Body of pancreas (tissue), 4 donors: ENCODE measurements around the gene NAPG.

Source experiments
- POLR2A ChIP-seq, 3 donors: fragments of 450-650 bp; IDR thresholded peaks; one replicate each; pipeline ENCODE4 v1.6.1; 2016; ENCODE audit warnings: antibody characterized with exemption in 3 of 3, mild to moderate bottlenecking in 2 of 3
- TF ChIP-seq, protein P1 (sequence below), 7 experiments: fragments of 450-650 bp in 4 of 7; fragments of 200-600 bp in 3 of 7; sonication (generic) in 3 of 7; IDR thresholded peaks; one replicate each; pipeline ENCODE4 v1.5.1; 2016 to 2019; ENCODE audit warnings: antibody characterized with exemption in 7 of 7

DNA sequence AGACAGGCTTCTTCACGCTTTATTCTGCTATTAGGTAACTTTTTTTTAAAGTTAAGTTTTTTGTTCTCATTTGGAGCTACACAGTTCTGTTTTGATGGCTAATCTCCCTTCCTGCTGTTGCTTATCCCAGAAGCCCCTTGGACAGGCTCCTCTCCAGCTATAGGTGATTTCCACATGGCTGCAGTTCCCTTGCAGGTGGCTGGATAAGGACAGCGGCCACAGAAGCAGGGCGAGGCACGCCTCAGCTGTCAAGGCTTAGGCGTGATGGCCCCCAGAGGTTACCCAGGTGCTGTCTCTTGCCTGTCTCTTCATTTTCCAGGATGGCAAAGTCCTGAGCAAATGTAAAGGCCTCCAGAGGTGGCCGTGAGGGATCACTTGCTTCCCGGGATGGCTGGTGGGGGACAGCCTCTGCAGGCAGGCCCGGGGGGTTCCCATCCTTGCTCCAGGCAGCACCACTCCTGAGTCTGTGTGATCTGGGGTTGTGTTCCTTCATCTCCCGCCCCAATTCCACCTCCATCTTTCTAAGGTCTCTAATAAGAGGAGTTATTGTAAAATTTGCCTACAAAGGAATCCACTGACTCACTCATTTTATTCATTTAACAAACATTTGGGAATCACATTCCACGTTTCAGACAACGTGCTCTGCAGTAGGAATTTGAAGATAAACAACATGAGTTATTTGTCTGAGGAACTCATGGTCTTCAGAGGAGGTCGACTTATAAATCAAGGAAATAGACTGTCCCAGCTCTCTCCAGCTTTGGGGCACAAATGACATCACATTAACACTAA is 53.4 kb downstream of the NAPG start:
- TF ChIP-seq, protein P1, sequence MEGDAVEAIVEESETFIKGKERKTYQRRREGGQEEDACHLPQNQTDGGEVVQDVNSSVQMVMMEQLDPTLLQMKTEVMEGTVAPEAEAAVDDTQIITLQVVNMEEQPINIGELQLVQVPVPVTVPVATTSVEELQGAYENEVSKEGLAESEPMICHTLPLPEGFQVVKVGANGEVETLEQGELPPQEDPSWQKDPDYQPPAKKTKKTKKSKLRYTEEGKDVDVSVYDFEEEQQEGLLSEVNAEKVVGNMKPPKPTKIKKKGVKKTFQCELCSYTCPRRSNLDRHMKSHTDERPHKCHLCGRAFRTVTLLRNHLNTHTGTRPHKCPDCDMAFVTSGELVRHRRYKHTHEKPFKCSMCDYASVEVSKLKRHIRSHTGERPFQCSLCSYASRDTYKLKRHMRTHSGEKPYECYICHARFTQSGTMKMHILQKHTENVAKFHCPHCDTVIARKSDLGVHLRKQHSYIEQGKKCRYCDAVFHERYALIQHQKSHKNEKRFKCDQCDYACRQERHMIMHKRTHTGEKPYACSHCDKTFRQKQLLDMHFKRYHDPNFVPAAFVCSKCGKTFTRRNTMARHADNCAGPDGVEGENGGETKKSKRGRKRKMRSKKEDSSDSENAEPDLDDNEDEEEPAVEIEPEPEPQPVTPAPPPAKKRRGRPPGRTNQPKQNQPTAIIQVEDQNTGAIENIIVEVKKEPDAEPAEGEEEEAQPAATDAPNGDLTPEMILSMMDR (IDR thresholded peaks at IDR 0.05), result no peak
- no peak for TF ChIP-seq POLR2A (IDR thresholded peaks at IDR 0.05)
